Sigmoid colon (tissue), 4 donors: ENCODE data around the gene GRIK4.

Experiments
- EP300 ChIP-seq, 4 donors: sonication (generic); formaldehyde crosslinking; IDR thresholded peaks; one replicate each; pipeline ENCODE4 v1.6.1; 2017; ENCODE audit warnings: antibody characterized with exemption in 4 of 4
- POLR2A ChIP-seq, 2 donors: fragments of 450-650 bp; IDR thresholded peaks; one replicate each; pipeline ENCODE4 v1.6.1; 2016; ENCODE audit warnings: antibody characterized with exemption in 2 of 2, mild to moderate bottlenecking in 2 of 2, moderate library complexity in 2 of 2
- POLR2AphosphoS5 ChIP-seq, 4 donors: sonication (generic); formaldehyde crosslinking; IDR thresholded peaks; one replicate each; pipeline ENCODE4 v1.6.1; 2017; ENCODE audit warnings: antibody characterized with exemption in 4 of 4
- TF ChIP-seq, protein P1 (sequence below), 4 experiments: fragments of 450-650 bp in 3 of 4; fragments of 200-600 bp in 1 of 4; IDR thresholded peaks; one replicate each; pipeline ENCODE4 v1.5.1; 2016 to 2019; ENCODE audit warnings: antibody characterized with exemption in 4 of 4, mild to moderate bottlenecking in 3 of 4, moderate library complexity in 2 of 4

GRCh38 chr11:120995184-120995583 is 483.6 kb downstream of the GRIK4 start:
- TF ChIP-seq, protein P1, sequence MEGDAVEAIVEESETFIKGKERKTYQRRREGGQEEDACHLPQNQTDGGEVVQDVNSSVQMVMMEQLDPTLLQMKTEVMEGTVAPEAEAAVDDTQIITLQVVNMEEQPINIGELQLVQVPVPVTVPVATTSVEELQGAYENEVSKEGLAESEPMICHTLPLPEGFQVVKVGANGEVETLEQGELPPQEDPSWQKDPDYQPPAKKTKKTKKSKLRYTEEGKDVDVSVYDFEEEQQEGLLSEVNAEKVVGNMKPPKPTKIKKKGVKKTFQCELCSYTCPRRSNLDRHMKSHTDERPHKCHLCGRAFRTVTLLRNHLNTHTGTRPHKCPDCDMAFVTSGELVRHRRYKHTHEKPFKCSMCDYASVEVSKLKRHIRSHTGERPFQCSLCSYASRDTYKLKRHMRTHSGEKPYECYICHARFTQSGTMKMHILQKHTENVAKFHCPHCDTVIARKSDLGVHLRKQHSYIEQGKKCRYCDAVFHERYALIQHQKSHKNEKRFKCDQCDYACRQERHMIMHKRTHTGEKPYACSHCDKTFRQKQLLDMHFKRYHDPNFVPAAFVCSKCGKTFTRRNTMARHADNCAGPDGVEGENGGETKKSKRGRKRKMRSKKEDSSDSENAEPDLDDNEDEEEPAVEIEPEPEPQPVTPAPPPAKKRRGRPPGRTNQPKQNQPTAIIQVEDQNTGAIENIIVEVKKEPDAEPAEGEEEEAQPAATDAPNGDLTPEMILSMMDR (IDR thresholded peaks at IDR 0.05): no peak
- no peak for TF ChIP-seq POLR2A (IDR thresholded peaks at IDR 0.05)
- TF ChIP-seq EP300 (IDR thresholded peaks at IDR 0.05): no peak
- no peak for TF ChIP-seq POLR2AphosphoS5 (IDR thresholded peaks at IDR 0.05)
